ENCODE measurements around the gene CPE.

Gene CPE

GRCh38 chr4:165515201-165515600 lies 136.4 kb downstream of the CPE start:
- Histone ChIP-seq H3K9me3 (ENCODE audit: low read length) (no peaks in the 10 kb centered on the region), H3F3A (ENCODE audit: insufficient read depth, low read length) (no peaks in the 10 kb centered on the region), H4K20me1 (ENCODE audit: insufficient read depth, low read length) (no peaks in the 10 kb centered on the region), H3K9me2 (ENCODE audit: low read depth, low read length) (no peaks in the 10 kb centered on the region), H3K27ac (ENCODE audit: low read depth, low read length, poor library complexity, severe bottlenecking) (no peak overlapping the region), H3K4me3 (ENCODE audit: low read depth, low read length, poor library complexity, severe bottlenecking) (no peak overlapping the region), H3K27me3 (ENCODE audit: insufficient read depth, low read length) (no peaks in the 10 kb centered on the region), H3K79me2 (ENCODE audit: insufficient read depth, low read length) (no peaks in the 10 kb centered on the region), H3K9ac (ENCODE audit: low read length) (no peak overlapping the region), H3K36me3 (ENCODE audit: insufficient read depth, low read length) (no peaks in the 10 kb centered on the region), H3K4me1 (ENCODE audit: insufficient read depth, low read length, severe bottlenecking) (no peaks in the 10 kb centered on the region), H2AFZ (ENCODE audit: low read length) (no peak overlapping the region), H3K4me2 (ENCODE audit: low read length) (no peak overlapping the region)
- TF ChIP-seq CTCF (IDR thresholded peaks at IDR 0.05; ENCODE audit: low read length) (no peak), EZH2 (IDR thresholded peaks at IDR 0.05; ENCODE audit: borderline replicate concordance, low read length) (no peak)

GRCh38 chr4:165516281-165516833 lies 137.5 kb downstream of the CPE start:
- H3F3A ChIP-seq (ENCODE audit: insufficient read depth, low read length) = no peaks in the 10 kb centered on the region
- H3K4me1 ChIP-seq (ENCODE audit: insufficient read depth, low read length, severe bottlenecking) = no peaks in the 10 kb centered on the region
- no peak overlapping the region for H3K4me3 ChIP-seq (ENCODE audit: low read depth, low read length, poor library complexity, severe bottlenecking)
- no peaks in the 10 kb centered on the region for H3K79me2 ChIP-seq (ENCODE audit: insufficient read depth, low read length)
- no peak overlapping the region for H3K27ac ChIP-seq (ENCODE audit: low read depth, low read length, poor library complexity, severe bottlenecking)
- H3K27me3 ChIP-seq (ENCODE audit: insufficient read depth, low read length) = no peaks in the 10 kb centered on the region
- no peaks in the 10 kb centered on the region for H3K9me2 ChIP-seq (ENCODE audit: low read depth, low read length)
- H3K9ac ChIP-seq (ENCODE audit: low read length) = no peak overlapping the region
- no peak overlapping the region for H2AFZ ChIP-seq (ENCODE audit: low read length)
- H4K20me1 ChIP-seq (ENCODE audit: insufficient read depth, low read length) = no peaks in the 10 kb centered on the region
- TF ChIP-seq CTCF (IDR thresholded peaks at IDR 0.05; ENCODE audit: low read length) (no peak), EZH2 (IDR thresholded peaks at IDR 0.05; ENCODE audit: borderline replicate concordance, low read length) (no peak)
- no peaks in the 10 kb centered on the region for H3K9me3 ChIP-seq (ENCODE audit: low read length)
- H3K36me3 ChIP-seq (ENCODE audit: insufficient read depth, low read length) = no peaks in the 10 kb centered on the region
- H3K4me2 ChIP-seq (ENCODE audit: low read length) = no peak overlapping the region

GRCh38 chr4:165517216-165517615 lies 138.4 kb downstream of the CPE start:
- Histone ChIP-seq H3K36me3 (ENCODE audit: insufficient read depth, low read length) (no peaks in the 10 kb centered on the region), H3K9ac (ENCODE audit: low read length) (no peak overlapping the region), H3K9me2 (ENCODE audit: low read depth, low read length) (no peaks in the 10 kb centered on the region), H3K4me3 (ENCODE audit: low read depth, low read length, poor library complexity, severe bottlenecking) (no peak overlapping the region), H4K20me1 (ENCODE audit: insufficient read depth, low read length) (no peaks in the 10 kb centered on the region), H3K27me3 (ENCODE audit: insufficient read depth, low read length) (no peaks in the 10 kb centered on the region), H3K4me2 (ENCODE audit: low read length) (no peak overlapping the region), H2AFZ (ENCODE audit: low read length) (no peak overlapping the region), H3F3A (ENCODE audit: insufficient read depth, low read length) (no peaks in the 10 kb centered on the region), H3K79me2 (ENCODE audit: insufficient read depth, low read length) (no peaks in the 10 kb centered on the region), H3K9me3 (ENCODE audit: low read length) (no peaks in the 10 kb centered on the region), H3K27ac (ENCODE audit: low read depth, low read length, poor library complexity, severe bottlenecking) (no peak overlapping the region), H3K4me1 (ENCODE audit: insufficient read depth, low read length, severe bottlenecking) (no peaks in the 10 kb centered on the region)
- no peak for TF ChIP-seq CTCF (IDR thresholded peaks at IDR 0.05; ENCODE audit: low read length)
- no peak for TF ChIP-seq EZH2 (IDR thresholded peaks at IDR 0.05; ENCODE audit: borderline replicate concordance, low read length)

Data from OCI-LY1 (cell line).